HG03139 (cell line): ENCODE data around the gene TEX22.

Experiments used
- ATAC-seq: cut with Tn5 transposase; IDR thresholded peaks from one replicate; pipeline ENCODE4 v1.9.1; 2021; ENCODE audit not compliant: unreplicated experiment

The TEX22 gene

GRCh38 chr14:105398726-105399465 lies 558 bp downstream of the TEX22 start:
- peak; percentile 26 for ATAC-seq

GRCh38 chr14:105399466-105399775 lies 1.1 kb downstream of the TEX22 start:
- no peak for ATAC-seq

GRCh38 chr14:105400016-105400415 lies 1.7 kb downstream of the TEX22 start:
- ATAC-seq, result no peak

GRCh38 chr14:105401699-105402098 lies 3.4 kb downstream of the TEX22 start:
- ATAC-seq, result no peak

GRCh38 chr14:105408592-105408991 lies 10.3 kb downstream of the TEX22 start:
- ATAC-seq, result no peak

GRCh38 chr14:105409364-105409763 lies 11.0 kb downstream of the TEX22 start:
- no peak for ATAC-seq

GRCh38 chr14:105410642-105411016 lies 12.3 kb downstream of the TEX22 start:
- no peak for ATAC-seq

GRCh38 chr14:105411017-105411941 lies 12.9 kb downstream of the TEX22 start:
- no peak for ATAC-seq

- ATAC-seq, result no peak
Observed at GRCh38 chr14:105411985-105412770, 13.8 kb downstream of the TEX22 start.

GRCh38 chr14:105412771-105413543 lies 14.6 kb downstream of the TEX22 start:
- ATAC-seq, result no peak

- ATAC-seq, result no peak
Observed at GRCh38 chr14:105413544-105413886, 15.2 kb downstream of the TEX22 start.

GRCh38 chr14:105414456-105415371 lies 16.4 kb downstream of the TEX22 start:
- ATAC-seq, result no peak

- no peak for ATAC-seq
Observed at GRCh38 chr14:105415481-105416428, 17.4 kb downstream of the TEX22 start.

GRCh38 chr14:105416671-105417070 lies 18.3 kb downstream of the TEX22 start:
- ATAC-seq, result no peak

GRCh38 chr14:105417690-105418121 lies 19.4 kb downstream of the TEX22 start:
- ATAC-seq, result no peak

GRCh38 chr14:105418269-105419194 lies 20.2 kb downstream of the TEX22 start:
- ATAC-seq, result no peak
